GM12873 (cell line): ENCODE measurements around the gene HSFX2.

Source experiments
- TF ChIP-seq, protein P1 (sequence below): IDR thresholded peaks from 2 replicates; pipeline ENCODE4 v1.5.1; 2012; ENCODE audit warnings: low read depth, mild to moderate bottlenecking, moderate library complexity, low read length, control low read depth; ENCODE audit not compliant: insufficient read depth; ENCODE audit errors: missing control alignments

The HSFX2 gene

DNA sequence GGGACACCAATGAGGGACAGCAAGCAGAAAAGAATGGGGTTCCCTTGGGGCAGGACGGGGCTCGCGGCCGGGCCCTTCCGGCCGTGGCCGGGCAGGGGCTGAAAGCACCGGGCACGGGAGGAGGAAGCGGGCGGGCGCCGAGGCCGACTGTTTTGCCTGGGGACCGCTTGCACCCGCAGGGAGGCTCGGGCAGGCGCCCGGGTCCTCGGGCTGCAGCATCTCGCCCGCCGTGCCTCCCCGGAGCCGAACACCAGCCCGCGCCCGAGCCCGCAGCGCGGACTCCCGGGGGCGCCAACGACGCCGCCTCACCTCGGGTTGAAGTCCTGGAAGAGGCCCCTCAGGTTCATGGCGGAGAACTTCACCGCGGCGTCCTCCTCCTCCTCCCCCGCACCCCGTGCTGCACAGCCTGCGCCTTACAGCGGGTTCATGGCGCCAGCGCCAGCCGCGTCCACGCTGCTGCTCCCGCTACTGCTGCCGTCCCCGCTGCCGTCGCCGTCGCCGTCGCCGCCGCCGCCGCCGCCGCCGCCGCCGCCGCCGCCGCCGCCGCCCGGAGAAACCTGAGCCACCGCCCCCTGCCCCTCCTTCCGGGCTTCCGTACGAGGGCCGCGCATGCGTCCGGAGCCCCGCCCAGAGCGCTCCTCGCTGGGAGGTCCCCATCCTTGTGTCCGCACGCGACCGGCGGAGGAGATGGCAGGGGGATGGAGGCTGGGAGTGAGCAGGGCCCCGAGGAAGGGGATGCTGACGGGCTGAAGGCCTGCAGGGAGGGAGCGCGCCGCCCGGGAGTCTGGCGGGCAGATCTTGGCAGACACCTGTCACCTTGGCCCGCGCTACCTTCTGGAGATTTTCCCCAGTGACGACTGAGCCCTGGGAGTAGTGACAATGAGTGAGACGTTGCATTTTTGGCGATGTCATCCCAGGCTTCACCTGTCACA lies 36.4 kb upstream of the HSFX2 start, which contains the start of gene TMEM185A:
Gene TMEM185A, minus strand, starts transcription at position 559 of the 932 bp plus-strand sequence. Its CDS starts 212 bp downstream, at position 347.
- TF ChIP-seq, protein P1, sequence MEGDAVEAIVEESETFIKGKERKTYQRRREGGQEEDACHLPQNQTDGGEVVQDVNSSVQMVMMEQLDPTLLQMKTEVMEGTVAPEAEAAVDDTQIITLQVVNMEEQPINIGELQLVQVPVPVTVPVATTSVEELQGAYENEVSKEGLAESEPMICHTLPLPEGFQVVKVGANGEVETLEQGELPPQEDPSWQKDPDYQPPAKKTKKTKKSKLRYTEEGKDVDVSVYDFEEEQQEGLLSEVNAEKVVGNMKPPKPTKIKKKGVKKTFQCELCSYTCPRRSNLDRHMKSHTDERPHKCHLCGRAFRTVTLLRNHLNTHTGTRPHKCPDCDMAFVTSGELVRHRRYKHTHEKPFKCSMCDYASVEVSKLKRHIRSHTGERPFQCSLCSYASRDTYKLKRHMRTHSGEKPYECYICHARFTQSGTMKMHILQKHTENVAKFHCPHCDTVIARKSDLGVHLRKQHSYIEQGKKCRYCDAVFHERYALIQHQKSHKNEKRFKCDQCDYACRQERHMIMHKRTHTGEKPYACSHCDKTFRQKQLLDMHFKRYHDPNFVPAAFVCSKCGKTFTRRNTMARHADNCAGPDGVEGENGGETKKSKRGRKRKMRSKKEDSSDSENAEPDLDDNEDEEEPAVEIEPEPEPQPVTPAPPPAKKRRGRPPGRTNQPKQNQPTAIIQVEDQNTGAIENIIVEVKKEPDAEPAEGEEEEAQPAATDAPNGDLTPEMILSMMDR: no peak

DNA sequence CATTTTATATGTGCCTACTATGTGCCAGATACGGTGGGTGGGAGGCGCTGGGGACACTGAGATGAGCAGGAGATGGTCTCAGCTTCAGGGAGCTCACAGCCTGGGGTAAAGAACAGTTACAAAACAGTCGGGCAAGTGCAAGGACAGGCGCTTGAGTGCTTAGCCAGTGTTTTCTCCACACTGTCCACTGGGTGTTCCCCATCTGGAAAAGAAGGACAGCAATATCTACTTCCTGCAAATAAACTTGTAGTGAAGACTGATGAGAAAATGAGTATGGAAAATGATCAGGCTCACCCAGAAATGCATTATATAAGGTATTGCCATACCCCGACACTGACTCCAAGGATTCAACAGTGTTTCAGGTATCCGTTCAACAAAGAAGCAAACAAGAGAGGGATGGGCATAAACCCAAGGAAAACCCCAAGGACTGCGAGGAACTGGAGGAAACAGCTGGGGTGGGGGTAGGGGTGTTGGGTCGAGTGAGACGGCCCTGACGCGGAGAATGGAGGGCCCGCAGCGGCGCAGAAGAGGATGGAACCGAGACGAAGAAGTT lies 35.6 kb upstream of the HSFX2 start:
- TF ChIP-seq, protein P1: no peak

DNA sequence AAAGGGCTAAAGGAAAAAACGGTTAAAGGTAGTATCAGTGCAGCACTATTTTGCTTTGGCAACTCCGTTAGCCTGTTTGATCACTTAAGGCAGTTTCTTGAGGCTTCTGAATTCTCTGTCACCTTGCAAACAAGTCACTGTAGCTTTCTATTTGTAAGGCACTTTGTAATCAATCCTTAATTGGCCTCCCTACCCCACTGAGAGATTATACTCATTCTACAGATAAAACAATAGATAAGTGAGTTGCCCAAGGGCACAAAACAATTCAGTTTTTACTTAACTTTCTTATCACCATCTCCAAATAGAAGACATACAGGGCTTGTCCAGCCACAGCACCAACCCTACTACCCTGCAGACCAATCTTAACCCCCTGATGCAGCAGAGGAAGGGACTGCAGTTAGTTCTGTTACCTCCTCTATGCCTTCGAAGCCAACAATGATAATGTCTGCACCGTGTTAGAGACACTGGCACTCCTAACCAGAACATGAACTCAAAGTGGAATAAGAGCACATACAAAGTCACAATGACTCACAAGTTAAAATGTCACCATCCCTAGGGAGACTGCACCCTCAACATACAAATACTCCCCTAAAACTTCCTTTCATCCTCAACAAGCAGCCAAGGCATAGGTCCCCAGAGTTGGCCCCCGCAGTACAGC lies 34.7 kb upstream of the HSFX2 start:
- TF ChIP-seq, protein P1: no peak

DNA sequence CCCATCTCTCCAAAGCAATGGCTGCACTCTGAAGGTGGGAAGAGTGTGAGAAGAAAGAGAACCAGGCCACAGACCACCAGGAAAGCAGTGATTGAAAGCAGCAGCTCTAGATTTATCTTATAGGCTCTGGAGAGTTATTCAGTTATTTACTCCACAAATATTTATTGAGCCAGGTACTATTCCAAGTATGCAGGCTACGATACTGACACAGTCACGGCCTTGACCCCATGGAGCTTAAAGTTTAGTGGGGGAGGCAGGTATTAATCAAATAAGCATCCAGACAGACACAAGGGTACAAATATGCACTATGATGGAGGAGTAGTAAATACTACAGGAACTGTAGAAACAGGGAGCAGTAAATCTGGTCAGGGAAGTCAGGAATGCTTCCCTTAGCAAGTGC lies 33.7 kb upstream of the HSFX2 start:
- TF ChIP-seq, protein P1: no peak

DNA sequence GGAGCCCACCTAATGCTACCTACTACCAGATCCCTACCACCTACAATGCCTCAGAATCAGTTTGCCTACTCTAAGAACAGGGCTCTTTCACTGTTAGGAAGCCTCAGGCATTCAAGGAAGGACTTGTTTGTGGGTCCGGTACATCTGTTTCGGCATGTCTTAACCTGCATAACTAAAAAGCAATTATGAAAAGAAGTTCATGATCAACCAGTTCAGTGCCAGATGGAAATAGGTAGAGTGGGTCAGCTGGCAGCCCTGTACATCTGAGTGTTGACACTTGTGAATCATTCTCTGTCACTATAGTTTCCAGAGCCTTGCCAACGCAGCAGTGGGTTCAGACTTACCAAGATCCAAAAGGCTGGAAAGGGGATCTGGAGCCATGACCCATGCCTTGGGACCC lies 33.2 kb upstream of the HSFX2 start:
- TF ChIP-seq, protein P1: no peak

DNA sequence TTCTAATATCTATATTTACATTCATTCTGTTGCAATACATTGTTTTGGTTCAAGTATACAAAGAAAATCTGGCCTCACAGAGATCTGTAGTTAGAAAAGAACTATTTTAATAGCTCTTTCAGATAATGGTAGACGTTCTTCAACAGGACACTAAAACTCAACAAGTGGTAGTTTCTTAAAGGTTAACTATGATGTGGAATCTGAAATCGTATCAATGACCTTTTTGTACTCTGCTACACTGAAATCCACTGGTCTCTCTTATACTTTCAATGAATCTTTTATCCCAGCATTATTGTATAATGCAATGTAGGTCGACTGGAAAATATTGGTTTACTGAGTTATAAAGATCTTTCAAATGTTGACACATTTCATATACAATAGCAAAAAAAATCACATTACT lies 23.8 kb upstream of the HSFX2 start:
- TF ChIP-seq, protein P1: no peak

DNA sequence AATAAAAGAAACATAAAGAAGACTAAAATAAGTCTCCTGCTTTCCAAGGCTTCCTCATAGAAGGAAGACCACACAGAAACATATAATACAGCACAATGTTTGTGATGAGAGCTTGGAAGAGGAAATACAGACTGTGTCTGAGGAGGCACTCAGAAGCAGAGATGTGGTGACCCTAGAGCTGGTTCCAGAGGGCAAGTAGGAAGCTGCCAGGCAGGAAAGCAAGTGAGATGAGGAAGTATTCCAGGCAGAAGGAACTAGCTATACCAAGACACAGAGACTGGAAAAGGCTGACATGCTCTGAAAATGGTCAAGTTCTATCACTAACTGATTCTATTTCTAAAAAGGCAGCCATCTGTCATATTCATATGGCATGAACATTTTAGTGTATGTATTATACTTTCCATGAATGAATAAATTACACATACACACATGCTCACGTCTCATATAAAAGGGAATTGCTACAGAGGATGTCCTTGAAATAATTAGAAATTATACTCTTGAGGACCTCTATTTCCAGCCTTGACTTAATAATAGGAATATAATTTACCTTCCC lies 16.6 kb upstream of the HSFX2 start:
- TF ChIP-seq, protein P1: no peak
